GM18526 (cell line): Measurements from ENCODE around the gene C1orf210.

Source experiments
- POLR2A ChIP-seq: IDR thresholded peaks from 3 replicates; pipeline ENCODE4 v1.6.1; 2011; ENCODE audit not compliant: insufficient read length; ENCODE audit errors: extremely low read depth

Gene C1orf210

GRCh38 chr1:43305926-43306687, 20.7 kb upstream of the C1orf210 start:
- no peak for TF ChIP-seq POLR2A

DNA sequence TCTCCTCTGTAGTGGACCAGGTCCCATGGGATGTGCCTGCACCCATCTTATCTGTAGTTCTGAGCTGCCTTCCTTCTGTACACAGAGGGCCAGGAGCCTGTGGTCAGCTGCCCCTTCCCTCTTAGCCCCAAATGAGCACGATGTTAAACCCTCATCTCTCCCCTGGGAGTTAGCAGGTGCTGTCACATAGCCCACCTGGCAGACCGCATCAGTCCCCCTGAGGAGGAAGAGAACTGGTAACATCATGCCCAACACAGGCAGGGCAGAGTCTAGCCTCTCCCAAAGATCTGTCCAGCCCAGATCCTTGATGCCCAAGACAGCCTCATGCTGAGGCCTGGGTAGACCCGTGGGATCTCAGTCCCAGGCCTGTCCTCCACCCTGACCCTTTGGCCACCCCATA, 20.1 kb upstream of the C1orf210 start:
- no peak for TF ChIP-seq POLR2A

DNA sequence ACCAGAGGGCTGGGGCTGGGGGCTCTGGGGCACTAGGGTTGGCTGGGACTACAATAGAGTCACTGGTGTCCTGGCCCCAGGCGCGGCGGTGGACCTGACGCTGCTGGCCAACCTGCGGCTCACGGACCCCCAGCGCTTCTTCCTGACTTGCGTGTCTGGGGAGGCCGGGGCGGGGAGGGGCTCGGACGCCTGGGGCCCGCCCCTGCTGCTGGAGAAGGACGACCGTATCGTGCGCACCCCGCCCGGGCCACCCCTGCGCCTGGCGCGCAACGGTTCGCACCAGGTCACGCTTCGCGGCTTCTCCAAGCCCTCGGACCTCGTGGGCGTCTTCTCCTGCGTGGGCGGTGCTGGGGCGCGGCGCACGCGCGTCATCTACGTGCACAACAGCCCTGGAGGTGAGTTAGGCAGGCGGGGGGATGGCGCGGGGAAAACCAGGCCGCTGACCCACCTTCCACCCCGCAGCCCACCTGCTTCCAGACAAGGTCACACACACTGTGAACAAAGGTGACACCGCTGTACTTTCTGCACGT, 19.5 kb upstream of the C1orf210 start:
- no peak for TF ChIP-seq POLR2A

DNA sequence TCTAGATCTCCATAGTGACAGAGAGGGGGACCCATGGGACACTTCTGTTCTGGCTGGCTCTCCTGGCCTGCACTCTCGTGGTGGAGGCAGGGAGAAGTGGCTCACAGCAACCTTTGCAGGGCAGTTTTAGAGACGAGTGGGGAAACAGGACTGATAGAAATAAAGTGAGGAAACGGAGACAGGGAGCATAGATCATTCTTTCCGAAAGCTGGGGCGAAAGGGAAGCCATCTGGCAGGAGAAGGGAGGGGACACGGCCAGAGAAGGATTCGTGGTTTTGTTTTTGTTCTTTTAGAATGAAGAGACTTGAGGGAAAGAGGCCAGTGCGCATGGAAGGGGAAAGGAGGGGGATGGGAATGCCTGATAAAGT, 18.9 kb upstream of the C1orf210 start:
- no peak for TF ChIP-seq POLR2A

DNA sequence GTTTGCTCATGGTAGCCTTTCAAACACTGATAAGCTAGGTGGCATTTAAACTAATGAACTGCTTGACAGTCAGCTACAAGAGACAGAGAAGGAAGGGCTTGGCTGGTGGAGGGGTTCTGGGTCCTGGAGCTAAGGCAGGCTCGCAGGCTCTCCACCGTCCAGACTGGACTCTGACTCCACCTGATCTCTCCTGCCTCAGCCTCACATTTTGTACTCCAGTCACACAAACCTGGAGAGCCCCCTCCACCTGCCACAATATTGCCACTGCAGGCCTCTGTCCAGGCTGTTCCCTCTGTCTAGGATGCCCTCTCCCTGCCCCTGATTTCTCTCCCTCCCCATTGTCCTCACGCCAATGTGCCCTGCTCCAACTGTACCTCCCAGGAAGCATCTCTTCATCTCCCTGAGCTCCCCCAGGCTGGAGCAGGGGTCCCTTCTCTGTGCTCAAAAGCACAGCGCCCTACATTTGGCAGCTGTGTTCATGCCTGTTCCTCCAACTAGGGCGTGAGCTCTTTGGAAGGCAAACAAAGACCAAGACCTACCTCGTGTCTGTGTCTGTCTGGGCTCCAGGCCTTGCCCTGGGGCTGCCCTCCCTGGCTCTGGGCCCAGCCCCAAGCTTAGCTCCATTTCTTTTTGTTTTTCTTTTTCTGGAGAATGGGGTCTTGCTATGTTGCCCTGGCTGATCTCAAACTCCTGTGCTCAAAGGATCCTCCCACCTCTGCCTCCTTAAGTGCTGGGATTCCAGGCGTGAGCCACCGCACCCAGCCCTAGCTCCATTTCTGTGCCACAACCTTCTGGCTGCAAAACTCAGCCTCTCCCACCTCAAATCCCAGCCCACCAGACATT, 18.3 kb upstream of the C1orf210 start:
- TF ChIP-seq POLR2A: no peak

DNA sequence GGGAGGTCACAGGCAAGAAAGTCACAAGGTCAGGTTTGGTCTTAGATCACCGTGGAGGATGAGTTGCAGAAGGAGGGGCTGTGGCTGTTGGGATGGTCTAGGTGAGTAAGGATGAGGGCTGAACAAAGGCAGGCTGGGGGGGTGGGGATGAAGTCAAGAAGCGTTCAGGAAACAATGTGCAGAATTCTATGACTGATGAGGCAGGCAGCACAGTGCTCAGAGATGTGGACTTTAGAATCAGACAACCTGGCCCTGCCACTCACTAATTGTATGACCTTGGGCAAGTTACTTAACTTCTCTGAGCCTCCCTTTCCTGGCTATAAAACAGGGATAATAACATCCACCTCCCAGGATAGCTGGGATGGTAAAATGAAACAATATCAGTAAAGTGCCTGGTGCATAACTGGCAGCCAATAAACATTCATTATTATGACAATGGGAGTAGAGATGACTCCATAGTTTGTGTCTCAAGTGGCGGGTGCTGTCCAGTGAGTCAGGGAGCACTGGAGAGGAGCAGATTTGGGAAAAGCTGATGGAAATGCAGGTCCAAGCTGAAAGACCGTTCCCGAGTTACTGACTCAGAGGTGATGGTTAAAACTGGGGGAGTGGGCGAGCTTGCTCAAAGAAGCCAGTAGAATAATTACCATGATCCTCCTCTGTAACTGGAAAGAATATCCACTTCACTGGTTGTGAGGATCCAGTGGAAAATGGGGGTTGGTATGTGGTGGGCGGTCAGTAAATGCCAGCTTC, 17.5 kb upstream of the C1orf210 start:
- TF ChIP-seq POLR2A: no peak

- no peak for TF ChIP-seq POLR2A
Measured at GRCh38 chr1:43302201-43302600, 16.8 kb upstream of the C1orf210 start.

GRCh38 chr1:43300378-43301094, 15.2 kb upstream of the C1orf210 start, which contains the start of gene TIE1:
Gene TIE1 (plus strand): TSS chr1:43300982. CDS start chr1:43301072, 90 bp downstream.
- no peak for TF ChIP-seq POLR2A

DNA sequence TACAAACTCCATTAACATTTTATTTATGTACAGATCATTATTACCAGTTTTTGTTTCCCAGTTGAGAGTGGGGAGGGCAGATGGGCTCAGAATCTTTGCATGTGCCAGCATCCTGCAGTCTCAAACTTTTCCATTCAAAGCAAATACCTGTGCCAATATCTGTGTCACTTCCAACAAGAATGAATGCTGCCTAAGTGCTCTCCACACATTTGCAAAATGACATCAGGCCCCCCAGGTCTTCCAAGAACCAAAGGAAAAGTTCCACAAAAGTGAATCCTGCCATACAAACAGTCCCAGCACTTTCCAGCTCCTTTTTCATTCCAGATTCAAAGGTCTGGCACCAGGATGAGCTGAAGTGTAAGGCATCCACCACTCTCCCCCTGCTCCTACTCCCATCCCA, 13.7 kb upstream of the C1orf210 start:
- TF ChIP-seq POLR2A: no peak

DNA sequence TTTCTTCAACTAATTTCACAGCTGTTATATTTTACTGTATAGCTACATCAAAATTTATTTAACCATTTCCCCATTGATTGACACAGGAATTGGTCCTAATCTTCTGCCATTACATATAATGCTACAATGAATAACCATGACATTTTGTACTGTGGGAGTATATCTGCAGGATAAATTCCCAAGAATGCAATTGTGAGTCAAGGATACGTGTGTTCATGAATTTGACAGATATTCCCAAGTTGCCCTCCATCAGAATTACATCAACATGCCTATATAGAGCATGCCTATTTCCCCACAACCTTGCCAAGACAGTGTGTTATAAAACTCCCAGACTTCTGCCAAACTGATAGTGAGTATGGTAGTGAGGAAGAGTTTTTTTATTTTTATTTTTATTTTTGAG, 12.7 kb upstream of the C1orf210 start:
- no peak for TF ChIP-seq POLR2A

DNA sequence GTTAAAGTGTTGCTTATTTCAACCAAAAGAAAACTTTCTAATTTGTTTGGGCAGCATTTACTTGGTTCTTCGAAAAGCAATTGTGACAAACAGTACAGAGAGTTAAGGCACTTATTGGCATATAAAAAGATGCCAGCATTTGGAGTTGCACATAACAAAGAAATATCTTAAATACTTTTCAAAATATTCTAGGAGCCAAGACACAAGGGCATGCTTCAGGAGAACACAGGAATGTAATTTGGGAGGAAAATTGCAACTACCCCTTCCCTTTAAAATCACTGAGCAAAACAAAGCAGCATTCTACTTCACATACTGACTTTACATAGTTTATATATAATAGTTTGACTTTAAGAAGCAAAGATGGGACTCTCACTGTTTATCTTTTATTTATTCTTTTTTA, 10.8 kb upstream of the C1orf210 start:
- TF ChIP-seq POLR2A: no peak

DNA sequence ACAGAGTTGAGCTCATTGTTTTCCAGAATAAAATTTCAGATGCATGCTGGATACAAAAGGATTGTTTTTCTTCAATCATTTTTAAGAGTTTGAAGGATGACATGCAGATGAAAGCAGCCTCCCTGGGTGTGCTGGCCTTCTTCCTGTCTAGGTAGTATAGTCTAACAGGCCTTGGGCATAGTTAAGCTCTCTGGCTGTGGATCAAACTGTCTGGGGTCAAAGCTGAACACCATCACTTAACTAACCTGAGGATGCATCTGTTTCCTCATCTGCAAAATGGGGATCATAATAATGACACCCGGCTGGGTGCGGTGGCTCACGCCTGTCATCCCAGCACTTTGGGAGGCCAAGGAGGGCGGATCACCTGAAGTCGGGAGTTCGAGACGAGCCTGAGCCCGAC, 9.4 kb upstream of the C1orf210 start:
- no peak for TF ChIP-seq POLR2A

GRCh38 chr1:43293896-43294760, 8.7 kb upstream of the C1orf210 start:
- no peak for TF ChIP-seq POLR2A

GRCh38 chr1:43293176-43293575, 7.8 kb upstream of the C1orf210 start:
- TF ChIP-seq POLR2A: no peak

DNA sequence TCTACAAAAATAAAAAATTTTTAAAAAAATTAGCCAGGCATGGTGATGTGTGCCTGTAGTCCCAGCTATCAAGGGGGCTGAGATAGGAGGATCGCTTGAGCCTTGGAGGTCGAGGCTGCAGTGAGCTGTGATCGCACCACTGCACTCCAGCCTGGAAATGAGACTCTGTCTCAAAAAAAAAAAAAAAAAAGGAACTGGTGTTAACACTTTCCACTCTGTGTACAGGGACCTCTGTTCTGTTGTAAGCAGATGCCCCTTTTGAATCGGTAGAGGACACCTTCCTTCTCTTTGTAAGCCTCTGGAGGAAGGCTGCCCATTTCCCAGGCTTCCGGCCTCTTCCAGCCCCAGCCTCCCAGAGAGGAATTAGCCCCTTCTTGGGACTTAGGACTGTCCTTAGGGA, 7.3 kb upstream of the C1orf210 start:
- TF ChIP-seq POLR2A: no peak
